Activated T-cell treated with anti-CD3 and anti-CD28 coated beads for 4 hours (primary cell): Measurements from ENCODE around the gene CAPN5.
A peak's percentile ranks its signal among the peaks of the same experiment; 100 is the strongest.
"Not testable (repeated sequence)": the region's sequence is repeated elsewhere in the genome, so short reads cannot be mapped to it uniquely, and the experiment has no call there.

Source experiments
- DNase-seq: peaks from one replicate; pipeline ENCODE4 v3.0.0-alpha.2; 2020

The CAPN5 gene

DNA sequence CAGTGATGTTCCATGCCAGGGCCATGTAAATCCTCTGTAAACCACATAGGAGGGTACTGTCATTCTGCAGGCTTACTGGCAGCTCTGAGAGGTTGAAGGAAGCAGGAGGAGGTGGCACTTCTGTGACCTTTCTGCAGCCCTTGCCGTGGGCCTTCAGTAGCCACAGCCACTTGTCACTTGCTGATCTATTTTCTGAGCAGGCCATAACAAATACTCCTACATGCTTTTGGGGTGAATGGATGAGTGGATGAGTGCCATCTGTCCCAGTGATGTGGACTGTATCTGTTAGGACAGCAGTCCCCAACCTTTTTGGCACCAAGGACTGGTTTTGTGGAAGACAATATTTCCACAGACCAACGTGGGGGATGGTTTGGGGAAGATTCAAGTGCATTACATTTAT lies 22.4 kb upstream of the CAPN5 start:
- no peak for DNase-seq

DNA sequence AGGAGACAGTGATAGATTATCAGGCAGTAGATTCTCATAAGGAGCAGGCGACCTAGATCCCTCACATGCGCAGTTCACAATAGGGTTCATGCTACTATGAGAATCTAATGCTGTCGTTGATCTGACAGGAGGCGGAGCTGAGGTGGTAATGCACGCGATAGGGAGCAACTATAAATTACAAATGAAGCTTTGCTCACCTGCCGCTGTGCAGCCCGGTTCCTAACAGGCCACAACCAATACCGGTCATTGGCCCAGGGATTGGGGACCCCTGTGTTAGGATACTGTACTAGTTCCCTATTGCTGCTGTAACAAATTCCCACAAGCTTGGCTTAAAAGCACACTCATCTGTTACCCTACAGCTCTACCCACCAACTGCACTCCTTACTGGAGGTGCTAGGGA lies 21.9 kb upstream of the CAPN5 start:
- DNase-seq: no peak

DNA sequence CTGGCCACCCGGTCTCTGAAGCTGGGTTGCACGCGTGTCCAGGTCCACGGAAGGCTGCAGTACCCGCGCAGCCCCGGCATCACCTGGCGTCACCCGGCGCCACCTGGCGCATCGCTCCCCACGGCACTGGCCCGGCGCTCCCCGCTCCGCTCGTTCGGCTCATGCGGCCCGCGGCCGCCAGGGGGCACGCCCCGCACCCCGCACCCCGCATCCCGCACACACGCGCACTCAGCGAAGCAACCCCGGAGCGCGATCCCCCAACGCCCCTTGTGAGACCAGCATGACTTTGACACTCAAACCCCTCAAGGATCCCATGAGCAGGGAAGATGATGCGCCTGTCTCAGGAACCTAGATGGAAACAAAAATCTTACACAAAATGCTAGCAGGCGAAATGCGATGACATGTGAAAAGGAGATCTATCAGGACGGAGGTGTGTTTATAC lies 20.7 kb upstream of the CAPN5 start:
- DNase-seq: peak; percentile 30

DNA sequence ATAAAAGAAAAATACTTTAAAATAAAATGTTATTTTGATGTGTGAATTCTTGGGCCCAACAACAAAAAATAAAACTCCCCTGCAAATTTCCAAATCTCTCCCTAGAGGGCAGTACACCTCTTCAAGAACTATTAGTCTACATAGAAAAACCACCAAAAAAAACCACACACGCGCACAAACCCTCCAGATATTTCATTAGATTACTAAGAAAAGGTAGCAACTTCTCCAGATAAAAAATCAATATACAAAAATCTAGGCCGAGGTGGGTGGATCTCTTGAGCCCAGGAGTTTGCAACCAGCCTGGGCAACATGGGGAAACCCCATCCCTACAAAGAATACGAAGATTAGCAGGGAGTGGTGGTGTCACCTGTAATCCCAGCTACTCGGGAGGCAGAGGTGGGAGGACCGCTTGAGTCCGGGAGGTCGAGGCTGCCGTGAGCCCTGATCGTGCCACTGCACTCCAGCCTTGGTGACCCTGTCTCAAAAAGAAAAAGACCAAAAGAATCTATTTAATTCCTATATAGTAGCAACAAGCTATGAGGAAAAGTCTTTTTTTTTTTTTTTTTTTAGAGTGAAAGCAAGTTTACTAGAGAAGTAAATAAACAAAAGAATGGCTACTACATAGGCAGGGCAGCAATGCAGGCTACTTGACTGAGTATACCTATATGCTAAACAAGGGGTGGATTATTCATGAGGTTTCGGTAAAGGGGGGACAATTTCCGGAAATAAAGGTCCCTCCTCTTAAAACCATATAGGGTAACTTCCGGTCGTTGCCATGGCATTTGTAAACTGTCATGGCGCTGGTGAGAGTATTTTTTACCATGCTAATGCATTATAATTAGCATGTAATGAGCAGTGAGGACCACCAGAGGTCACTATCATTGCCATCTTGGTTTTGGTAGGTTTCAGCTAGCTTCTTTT lies 19.5 kb upstream of the CAPN5 start:
- DNase-seq: peak; percentile 79

DNA sequence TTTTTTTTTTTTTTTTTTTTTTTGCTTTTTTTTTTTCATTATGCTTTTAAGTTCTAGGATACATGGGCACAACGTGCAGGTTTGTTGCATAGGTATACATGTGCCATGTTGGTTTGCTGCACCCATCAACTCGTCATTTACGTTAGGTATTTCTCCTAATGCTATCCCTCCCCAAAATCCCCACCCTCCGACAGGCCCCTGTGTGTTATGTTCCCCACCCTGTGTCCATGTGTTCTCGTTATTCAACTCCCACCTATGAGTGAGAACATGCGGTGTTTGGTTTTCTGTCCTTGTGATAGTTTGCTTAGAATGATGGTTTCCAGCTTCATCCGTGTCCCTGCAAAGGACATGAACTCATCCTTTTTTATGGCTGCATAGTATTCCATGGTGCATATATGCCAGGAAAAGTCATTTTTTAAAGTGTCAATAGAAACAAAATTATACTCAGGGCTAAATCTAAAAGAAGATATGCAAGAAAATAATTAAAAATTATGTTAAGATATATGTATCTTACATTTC lies 18.8 kb upstream of the CAPN5 start:
- not testable (repeated sequence) for DNase-seq

DNA sequence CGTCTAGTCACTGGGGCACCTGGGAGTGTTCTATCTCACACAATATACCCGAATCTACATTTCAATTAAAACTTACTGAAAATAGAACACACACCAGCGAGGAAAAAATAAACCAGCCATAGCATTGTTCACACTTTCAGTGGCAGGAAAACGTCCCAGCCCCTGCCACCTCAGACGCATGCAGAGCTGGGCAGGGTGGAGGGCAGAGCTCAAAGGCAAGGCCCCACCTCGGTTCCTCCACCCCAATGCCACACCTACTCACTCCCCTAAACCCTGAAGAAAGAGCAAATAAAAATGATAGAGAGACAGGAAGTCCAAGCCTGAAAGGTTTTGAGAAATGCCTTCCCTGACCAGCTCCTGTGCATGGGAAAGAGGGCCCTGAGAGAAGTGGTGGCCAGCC lies 17.7 kb upstream of the CAPN5 start:
- no peak for DNase-seq

DNA sequence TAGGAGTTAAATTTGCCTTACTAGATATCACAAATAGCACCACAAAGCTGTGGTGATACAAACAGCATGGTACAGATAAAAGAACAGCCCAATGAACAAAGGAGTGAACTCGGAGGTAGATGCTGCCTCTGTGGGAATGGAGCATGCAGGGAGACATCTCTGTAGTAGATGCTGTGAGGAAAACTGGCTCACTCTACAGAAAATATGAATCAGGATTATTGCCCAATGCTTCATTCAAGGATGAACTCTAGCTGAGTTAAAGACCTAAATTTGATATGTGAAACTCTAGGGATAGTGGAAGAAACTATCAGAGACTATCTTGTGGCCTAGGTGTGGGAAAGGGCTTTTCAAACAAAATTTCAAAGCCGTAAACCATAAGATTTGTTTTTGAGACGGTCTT lies 15.3 kb upstream of the CAPN5 start:
- no peak for DNase-seq

DNA sequence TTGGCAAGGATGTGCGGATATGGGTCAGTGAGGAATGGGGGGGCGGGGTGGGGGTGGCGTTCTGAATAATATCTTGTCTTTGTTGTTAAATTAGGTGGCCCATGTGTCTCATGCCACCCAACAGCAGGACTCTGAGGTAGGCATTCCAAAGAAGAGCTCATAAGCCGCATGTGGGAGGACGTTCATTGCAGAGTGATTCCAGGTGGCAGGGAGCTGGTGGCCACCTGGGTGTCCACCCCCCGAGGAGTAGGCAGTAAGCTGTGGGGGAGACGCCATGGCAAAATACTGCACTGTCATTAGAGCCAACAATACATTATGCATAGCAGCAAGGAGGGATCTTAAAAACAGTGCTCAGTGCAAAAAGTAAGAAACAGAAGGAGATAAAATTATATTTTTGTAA lies 14.3 kb upstream of the CAPN5 start:
- DNase-seq: no peak

DNA sequence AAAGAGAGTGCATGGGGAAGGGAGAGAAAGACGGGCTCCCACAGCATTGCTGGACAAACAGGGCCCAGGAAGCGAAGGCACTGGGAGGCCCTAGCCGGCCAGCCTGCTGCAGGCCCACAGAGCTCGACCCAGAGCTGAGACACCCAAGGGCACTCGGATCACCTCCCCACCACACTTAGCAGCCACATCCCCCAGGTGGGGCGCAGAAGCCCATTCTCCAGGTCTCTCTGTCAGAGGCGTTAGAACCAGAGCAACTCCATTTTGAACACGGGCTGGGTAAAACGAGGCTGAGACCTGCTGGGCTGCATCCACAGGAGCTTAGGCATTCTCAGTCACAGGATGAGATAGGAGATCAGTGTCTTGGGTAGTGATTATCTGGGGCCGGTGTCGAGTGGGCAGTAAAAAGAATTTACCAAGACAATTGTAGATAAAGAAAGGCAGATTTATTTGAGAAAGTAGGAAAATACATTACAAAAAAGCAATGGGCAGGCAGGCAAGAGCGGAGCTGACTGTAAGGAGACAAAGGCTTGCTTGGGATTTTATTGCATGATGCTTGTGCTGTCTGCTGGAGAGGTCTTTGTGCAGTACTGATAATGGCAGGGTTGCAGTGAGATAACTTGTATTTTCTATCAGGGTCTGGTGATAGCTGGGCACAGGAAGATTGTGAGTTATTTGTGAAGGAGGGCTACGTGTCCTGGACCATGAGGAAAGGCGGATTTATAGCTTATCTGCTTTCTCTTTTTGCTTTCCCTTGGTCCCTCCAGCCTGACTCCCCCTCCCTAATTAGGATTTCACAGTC lies 13.4 kb upstream of the CAPN5 start:
- DNase-seq: no peak

DNA sequence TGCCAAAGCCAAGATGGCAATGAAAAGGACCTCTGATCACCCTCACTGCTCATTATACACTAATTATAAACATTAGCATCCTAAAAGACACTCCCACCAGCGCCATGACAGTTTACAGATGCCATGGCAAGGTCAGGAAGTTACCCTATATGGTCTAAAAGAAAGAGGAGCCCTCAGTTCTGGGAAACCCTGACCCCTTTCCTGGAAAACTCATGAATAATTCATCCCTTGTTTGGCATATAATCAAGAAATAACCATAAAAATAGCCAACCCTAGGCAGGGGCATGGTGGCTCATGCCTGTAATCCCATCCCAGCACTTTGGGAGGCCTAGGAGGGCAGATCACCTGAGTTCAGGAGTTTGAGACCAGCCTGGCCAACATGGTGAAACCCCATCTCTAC lies 12.7 kb upstream of the CAPN5 start:
- DNase-seq: no peak

DNA sequence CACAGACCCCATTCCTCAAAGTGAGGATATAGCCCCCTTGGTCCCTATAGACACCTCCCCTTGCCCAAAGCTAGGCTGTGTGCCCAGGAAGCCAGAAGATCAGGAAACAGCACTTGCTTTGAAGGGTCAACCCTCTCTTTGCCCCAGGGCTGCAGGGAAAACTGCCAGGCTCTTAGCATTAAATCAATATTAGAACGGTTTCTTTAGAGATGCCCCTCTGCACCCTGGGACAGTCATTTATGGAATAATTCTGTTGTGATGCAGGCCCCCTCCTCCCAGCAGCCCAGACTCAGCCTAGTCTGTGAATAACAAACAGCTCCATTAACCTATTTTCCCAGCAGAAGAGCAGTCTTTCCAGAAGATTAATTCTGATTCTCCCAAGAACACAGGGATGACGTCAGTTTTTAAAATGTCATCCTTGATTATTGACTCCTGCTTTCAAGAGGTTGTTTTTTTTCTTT lies 11.6 kb upstream of the CAPN5 start:
- DNase-seq: no peak

DNA sequence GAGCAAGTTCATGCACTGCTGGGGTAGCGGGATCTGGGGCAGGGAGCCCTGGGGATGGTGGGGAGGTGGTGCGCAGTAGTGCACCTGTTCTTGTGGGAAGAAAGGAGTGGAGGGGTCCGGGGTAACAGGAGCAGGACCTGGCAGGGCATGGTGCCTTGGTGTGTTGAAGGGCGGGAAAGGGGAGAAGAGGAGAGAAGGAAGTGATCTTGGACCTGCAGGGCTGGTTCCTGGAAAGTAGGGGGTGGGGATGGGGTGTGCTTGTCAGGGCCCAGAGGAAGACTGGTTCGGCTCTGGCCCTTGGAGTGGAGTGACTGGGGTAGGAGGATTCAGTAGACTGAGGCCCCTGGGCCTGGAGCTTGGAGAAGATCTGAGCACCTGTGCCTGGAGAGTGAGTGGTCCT lies 10.9 kb upstream of the CAPN5 start:
- DNase-seq: no peak

DNA sequence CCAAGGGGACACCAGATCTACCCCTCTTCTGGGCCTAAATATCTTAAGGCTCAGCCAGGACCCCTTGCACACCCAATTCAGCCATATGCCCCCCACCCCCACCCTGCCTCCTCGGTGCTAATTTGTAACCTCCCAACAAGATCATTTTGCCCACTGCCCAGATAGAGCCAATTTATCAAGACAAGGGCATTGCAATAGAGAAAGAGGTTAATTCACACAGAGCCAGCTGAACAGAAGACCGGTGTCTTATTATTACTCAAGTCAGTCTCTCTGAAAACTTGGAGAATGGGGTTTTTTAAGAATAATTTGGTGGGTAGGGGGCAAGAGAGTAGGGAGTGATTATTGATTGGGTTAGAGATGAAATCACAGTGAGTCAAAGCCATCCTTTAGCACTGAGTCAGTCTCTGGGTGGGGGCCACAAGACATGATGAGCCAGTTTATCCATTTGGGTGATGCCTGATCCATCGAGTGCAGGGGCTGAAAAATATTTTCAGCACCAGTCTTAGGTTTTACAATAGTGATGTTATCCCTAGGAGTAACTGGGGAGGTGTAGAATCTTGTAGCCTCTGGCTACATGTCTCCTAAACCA lies 9.9 kb upstream of the CAPN5 start:
- DNase-seq: no peak

DNA sequence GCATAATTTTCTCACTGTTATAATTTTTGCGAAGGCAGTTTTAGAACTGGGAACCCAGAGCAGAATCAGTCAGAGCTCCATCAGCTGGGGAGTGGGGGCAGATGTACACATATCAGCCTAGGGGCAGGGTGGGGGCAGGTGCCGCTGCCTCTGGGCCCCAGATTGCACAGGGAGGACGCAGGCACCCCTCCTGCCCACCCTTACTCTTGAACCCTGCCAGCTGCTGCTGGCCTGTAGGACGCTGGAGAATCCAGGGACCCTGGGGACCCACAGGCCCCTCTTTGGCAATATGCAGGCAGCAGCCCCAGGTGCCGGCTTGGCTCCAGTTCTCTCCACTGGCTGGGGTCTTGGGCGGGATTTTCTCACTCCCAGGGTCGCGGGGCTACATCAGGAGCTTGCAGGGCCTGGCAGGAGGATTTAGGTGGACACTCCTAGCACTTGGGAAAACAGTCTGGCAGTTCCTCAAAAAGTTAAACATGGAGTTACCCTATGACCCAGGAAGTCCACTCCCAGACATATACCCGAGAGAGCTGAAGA lies 8.8 kb upstream of the CAPN5 start:
- no peak for DNase-seq

DNA sequence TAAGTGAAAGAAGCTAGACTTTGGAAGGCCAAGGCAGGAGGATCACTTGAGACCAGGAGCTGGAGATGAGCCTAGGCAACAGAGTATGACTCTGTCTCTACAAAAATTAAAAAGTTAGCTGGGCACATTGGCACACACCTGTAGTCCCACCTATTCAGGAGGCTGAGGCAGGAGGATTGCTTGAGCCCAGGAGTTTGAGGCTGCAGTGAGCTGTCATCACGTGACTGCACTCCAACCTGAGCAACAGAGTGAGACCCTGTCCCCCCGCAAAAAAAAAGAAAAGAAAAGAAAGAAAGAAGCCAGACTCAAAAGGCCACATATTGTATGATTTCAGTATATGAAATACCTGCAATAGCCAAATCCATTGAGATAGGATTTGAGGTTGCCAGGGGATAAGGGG lies 7.9 kb upstream of the CAPN5 start:
- DNase-seq: no peak

DNA sequence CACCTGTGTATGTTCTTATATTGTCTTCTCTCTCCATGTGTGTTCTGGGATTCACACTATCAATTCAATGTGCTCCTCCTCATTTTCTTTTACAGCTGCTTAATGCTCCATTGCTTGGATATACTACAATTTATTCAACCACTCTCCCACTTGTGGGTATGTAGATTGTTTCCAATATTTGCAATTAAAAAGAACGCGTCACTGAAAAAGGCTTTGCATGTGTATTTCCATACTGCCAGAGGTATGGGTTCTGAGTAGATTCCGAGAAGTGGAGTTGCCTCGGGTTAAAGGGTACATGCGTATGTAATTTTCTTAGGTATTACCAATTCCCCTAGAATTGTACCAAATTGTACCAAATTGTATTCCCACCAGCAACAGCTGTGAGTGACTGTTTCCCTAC lies 7.0 kb upstream of the CAPN5 start:
- DNase-seq: no peak

DNA sequence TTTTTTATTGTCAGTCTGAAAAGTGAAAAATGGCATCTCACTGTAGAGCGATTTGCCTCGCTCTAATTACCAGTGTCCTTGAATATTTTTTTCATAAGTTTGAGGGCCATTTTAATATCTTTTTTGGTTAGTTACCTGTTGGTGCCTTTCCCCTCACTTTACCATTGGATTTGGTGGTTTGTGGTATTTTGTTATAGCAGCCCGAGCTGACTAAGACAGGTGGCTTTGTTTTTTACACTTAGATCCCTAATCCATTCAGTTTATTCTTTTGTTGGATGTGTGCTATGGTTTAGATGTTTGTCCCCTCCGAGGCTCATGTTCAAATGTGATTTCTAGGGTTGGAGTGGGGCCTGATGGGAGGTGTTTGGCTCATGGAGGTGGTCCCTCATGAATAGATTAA lies 6.5 kb upstream of the CAPN5 start:
- DNase-seq: no peak

DNA sequence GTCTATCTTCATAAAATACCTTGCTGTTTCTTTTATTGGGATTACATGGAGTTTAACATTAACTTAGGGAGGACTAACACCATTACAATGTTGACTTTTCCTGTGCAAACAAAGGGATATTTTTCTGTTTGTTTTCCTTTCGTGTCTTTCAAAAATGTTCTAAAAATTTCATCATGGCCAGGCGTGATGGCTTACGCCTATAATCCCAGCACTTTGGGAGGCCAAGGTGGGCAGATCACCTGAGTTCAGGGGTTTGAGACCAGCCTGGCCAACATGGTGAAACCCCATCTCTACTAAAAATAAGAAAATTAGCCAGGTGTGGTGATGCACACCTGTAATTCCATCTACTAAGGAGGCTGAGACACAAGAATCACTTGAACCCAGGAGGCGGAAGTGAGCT lies 5.5 kb upstream of the CAPN5 start:
- not testable (repeated sequence) for DNase-seq

DNA sequence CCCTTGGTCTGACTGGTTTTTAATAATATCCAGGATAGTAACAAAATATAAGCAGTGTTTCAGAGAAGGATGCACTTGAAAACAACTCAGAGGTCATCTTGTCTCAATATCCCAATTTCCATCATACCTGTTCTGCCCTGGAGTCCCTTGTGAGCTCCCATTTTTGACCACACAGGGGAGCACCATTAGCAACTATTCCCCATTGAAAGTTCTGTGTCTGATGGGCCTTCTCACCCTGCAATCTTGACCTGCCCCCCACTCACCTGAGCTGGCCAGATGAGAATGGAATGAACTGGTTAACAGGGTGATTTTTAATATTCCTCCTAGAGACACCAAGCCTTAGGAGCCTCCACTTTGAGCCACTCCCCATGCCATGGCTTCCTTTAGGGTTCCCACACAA lies 3.8 kb upstream of the CAPN5 start:
- DNase-seq: no peak

DNA sequence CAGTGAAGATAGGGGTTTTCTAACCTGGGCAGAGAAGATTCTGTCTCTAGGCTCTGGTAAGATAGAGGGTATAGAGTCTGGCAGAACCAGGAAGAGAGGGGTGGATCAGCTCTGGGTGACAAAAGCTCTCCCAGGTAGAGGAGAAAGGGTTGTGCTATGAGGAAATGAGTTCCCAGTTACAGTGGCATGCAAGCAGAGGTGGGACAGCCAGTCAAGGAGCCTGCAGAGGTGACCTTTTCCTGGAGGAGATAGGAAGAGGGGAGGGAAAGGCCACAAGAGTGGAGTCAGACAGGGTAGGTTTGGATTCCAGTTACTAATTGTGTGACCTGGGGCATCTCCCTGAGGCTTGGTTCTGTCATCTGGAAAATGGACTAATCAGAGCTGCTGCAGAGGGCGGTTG lies 3.4 kb upstream of the CAPN5 start:
- DNase-seq: no peak

DNA sequence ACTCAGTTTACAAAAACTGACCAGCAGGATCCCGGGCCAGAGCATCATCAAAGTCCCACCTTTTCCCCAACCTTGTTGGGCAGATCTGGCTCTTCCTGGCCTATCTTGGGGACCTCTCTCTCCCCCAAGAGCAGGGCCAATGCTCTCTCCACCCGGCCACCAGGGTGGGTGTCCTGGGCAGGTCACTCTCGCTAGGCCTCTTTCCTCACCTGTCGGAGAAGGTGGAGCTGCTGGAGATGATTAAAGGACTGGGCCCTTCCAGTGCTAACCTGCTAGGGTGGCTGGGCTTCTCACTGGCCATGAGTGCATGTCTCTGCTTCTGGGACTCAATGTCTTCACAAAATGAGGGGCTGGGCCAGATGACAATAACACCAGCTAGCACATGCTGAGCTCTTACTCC lies 2.9 kb upstream of the CAPN5 start:
- DNase-seq: no peak

DNA sequence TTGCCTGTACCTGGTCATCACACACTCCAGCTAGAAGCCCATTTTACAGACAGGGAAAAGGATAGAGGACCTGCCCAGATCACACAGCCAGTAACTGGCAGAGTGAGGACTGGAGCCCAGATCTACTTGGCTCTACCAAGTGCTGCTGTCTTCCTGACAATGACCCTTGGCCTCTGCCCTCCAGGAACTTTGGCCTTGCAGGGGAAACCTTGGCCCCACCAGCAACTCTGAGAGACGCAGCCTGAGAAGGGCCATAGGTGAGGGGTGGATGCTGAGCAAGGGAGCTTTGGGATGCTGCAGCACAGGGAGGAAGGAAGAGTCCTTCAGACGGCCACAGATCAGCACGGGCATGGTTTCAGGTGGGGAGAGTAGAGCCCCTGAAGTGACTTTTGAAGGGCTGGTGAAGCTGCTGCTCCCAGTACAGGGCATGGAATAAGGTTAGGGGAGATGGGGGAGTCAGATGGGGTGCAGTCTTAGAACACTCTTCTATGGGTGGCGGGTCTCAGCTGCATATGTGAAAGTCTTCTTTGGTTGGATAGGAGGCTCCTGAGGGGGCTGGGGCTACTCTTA lies 2.0 kb upstream of the CAPN5 start:
- no peak for DNase-seq

DNA sequence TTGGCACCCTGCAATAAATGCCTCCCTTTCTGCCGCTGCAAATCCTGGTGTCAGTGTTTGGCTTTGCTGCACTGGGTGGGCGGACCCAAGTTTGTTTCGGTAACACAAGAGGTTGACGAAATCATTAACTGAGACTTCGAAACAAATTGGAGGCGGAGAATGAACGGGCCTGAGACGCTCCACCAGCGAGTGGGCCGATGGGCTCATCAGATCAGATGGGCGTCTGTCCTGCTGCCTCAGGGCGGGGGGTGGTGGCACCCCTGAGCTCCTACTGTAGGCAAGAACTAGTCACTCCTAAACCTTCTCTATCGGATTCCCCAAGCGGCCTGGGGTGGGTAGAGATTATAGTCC lies 918 bp upstream of the CAPN5 start:
- no peak for DNase-seq
